Central memory CD8-positive, alpha-beta T cell (primary cell): ENCODE data around the gene ZNF75A.
"Not testable (repeated sequence)": the region's sequence is repeated elsewhere in the genome, so short reads cannot be mapped to it uniquely, and the experiment has no call there.

ENCODE experiments used
- ATAC-seq: fragments of 150-1000 bp; cut with Tn5 transposase; replicated peaks from 2 replicates; pipeline ENCODE4 v1.10.0; 2022; ENCODE audit warnings: mild to moderate bottlenecking, moderate FRiP score, moderate number of reproducible peaks; ENCODE audit not compliant: poor library complexity, severe bottlenecking; ENCODE audit errors: extremely low read depth
- DNase-seq, 2 donors: peaks; one replicate each; pipeline ENCODE4 v3.0.0; 2021; ENCODE audit warnings: low spot score in 2 of 2
- H3K27ac Mint-ChIP-seq: one replicate; pipeline ENCODE4 v1.8.0; 2022; ENCODE audit warnings: low read depth, mild to moderate bottlenecking, moderate library complexity, mixed read lengths
- H3K27me3 Mint-ChIP-seq: one replicate; pipeline ENCODE4 v1.8.0; 2022; ENCODE audit warnings: mixed read lengths
- H3K36me3 Mint-ChIP-seq: one replicate; pipeline ENCODE4 v1.8.0; 2022; ENCODE audit warnings: mild to moderate bottlenecking, moderate library complexity, mixed read lengths; ENCODE audit not compliant: insufficient read depth
- H3K4me1 Mint-ChIP-seq: one replicate; pipeline ENCODE4 v1.8.0; 2022; ENCODE audit warnings: mixed read lengths
- H3K4me3 Mint-ChIP-seq: one replicate; pipeline ENCODE4 v1.8.0; 2022; ENCODE audit warnings: mild to moderate bottlenecking, moderate library complexity, mixed read lengths
- H3K9me3 Mint-ChIP-seq: one replicate; pipeline ENCODE4 v1.8.0; 2022; ENCODE audit warnings: mixed read lengths

The ZNF75A gene

DNA sequence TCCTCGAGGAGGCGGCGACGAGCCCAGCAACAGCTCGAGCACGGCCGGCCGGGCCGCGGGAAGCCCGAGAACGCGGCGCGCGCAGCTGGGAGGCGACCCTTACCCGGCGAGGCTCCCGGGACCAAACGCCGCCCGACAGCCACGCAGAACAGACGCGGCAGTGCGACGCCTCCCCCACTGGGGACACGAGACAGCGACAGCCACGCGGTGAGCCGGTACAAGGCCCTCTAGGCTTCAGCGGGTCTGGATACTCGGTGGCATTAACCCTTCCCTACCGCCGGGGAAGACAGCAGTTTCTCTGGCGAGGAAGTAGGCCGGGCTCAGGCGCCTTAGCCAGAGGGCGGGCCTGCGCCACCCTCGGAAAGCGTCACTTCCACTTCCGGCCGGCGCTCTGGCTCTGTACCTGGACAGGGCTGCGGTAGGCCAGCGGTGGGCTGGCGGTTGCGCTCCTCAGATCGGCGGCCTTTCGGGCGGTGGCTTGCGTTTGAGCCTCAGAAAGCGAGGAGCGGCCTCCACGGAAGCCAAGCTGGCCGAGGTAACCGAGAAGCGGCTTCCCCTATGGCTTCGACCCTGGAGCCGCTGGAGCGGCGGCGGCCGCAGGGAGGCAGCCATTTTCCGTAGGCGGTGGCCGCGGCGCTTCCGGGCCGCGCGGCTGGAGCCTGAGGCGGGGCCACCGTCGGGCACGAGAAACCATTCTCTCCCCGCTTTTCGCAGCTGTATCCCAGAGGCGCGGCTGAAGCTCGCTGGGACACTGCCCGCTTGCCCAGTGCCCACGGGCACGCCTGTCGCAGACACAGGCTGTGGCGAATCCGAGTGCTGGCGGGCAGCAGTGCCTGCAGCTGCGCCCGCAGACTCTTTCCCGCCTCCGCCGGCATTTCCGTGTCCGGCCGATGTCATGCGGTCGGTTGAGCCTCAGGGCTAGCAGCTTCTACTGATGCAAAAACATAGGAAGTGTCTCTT is at the start of gene ZNF75A, which contains the start of gene TIGD7:
Gene ZNF75A (plus strand): TSS at position 389 of the 960 bp plus-strand sequence. CDS start 2,932 bp downstream, outside the sequence.
Gene TIGD7 (minus strand): TSS at position 322 of the 960 bp plus-strand sequence. CDS start 4,816 bp downstream, outside the sequence.
- Mint-ChIP-seq H3K4me1 (peaks cover 19% of the 10 kb centered on the region), H3K27ac (peak within 1 kb of the TSS; percentile 57), H3K4me3 (peak within 1 kb of the TSS; percentile 74), H3K9me3 (peaks cover 12% of the 10 kb centered on the region), H3K27me3 (no peaks in the 10 kb centered on the region), H3K36me3 (peaks cover 23% of the 10 kb centered on the region)
- ATAC-seq (peak; percentile 93), DNase-seq (peak; percentile 66 to 77)

DNA sequence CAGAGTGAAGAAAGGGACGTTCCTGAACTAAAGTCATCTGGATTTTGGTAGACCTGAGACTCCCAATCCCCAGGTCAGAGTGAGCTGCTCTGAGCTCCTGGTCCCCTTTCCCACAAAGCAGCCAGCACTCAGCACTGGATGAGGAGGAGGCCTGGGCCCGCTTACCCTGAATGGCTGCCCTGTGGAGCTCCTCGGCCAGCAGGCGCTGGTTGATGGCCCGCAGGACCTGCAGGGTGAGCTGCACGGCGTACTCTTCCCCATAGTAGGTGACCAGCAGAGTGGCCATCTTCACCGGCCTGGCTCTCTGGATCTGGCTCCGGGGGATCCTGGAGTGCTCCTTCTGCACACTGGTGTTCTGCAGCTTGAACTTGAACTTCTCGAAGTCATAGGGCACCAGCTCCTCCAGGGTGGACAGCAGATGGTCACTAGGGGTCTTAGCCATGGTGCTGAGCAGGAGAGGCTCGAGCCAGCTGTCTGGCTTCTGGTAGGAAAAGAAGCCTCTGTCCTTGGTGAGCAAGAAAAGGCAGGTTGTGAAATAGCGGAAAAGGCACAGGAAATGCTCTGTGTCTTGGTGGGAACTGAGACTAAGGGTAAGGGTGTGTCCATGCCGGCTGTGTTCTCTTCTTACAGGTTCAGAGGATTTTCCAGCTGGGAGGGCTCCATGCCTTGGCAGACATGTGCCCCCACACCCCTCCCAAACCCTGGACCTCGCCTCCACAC is 49.0 kb upstream of the ZNF75A start, which contains the start of gene MEFV:
Gene MEFV (minus strand): TSS at position 488 of the 720 bp plus-strand sequence. CDS start 46 bp downstream, at position 442.
- H3K4me1 Mint-ChIP-seq = no peaks in the 10 kb centered on the region
- no peaks in the 10 kb centered on the region for H3K36me3 Mint-ChIP-seq
- no peak for DNase-seq
- no peak within 1 kb of the TSS for H3K27ac Mint-ChIP-seq
- peaks cover 6% of the 10 kb centered on the region for H3K27me3 Mint-ChIP-seq
- no peak within 1 kb of the TSS for H3K4me3 Mint-ChIP-seq
- no peak for ATAC-seq
- no peaks in the 10 kb centered on the region for H3K9me3 Mint-ChIP-seq

DNA sequence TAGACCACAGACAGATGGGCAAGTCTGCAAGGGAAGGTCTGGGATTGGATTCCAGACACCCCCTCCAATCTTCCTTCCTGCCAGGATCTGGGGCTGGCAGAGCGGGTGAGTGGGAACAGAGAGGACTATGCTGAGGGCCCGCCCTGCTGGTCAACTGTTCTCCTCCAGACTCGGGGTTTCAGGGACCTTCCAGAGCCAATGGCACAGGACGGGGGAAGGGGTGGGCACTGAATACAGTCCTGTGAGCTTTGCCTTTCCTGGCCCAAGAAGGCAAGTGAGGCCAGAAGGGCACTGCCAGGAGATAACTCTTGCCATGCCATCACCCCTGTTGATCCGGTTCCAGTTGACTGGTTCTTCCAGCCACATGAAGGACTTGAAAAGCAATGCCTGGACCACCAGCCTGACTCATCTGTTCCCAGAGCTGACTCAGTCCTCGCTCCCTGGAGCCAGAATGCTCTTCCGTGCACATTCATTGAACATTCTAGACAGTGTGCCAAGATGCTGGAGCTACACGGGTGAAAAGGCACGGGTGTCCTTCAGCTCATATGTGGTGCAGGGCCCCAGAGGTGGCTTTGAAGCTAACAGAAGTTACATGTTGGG is 48.3 kb upstream of the ZNF75A start:
- H3K27ac Mint-ChIP-seq = no peak overlapping the region
- no peak overlapping the region for H3K4me3 Mint-ChIP-seq
- DNase-seq (no peak), ATAC-seq (no peak)
- H3K4me1 Mint-ChIP-seq = peaks cover 5% of the 10 kb centered on the region
- peaks cover 6% of the 10 kb centered on the region for H3K27me3 Mint-ChIP-seq
- no peaks in the 10 kb centered on the region for H3K9me3 Mint-ChIP-seq
- peaks cover 2% of the 10 kb centered on the region for H3K36me3 Mint-ChIP-seq

DNA sequence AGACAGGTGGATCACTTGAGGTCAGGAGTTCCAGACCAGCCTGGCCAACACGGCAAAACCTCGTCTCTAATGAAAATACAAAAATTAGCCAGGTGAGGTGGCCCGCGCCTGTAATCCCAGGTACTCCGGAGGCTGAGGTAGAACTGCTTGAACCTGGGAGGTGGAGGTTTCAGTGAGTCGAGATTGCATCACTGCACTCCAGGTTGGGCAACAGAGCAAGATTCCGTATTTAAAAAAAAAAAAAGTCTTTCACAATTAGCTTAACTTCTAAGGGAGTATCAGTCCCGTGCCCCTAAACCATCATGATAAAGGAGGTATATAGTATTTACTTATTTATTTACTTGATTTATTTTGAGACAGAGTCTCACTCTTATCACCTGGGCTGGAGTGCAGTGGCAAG is 45.5 kb upstream of the ZNF75A start:
- peaks cover 15% of the 10 kb centered on the region for H3K36me3 Mint-ChIP-seq
- DNase-seq (no peak), ATAC-seq (no peak)
- H3K27ac Mint-ChIP-seq = no peak overlapping the region
- H3K4me3 Mint-ChIP-seq = no peak overlapping the region
- H3K27me3 Mint-ChIP-seq = peaks cover 6% of the 10 kb centered on the region
- no peaks in the 10 kb centered on the region for H3K9me3 Mint-ChIP-seq
- H3K4me1 Mint-ChIP-seq = peaks cover 27% of the 10 kb centered on the region

DNA sequence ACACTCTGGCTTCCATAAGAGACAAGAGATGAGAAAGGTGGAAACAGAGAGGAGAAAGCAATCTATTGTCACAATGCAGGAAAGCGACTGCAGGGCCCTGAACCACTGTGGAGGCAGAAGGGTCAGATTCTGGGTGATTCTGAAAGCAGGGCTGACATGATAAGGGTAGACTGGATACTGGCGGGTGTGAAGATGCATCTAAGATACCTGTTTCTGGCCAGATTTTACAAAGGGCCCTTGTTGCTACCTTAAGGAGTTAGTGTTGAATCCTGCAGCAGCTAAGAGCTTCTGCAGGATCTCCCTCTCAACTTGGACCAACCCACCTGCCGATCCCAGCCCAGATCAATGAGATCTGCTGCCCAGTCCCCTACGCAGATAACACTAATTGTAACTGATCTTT is 42.8 kb upstream of the ZNF75A start:
- H3K27ac Mint-ChIP-seq = peak overlapping the region; percentile 90
- H3K4me1 Mint-ChIP-seq = peaks cover 30% of the 10 kb centered on the region
- H3K9me3 Mint-ChIP-seq = no peaks in the 10 kb centered on the region
- no peak for DNase-seq
- peaks cover 25% of the 10 kb centered on the region for H3K36me3 Mint-ChIP-seq
- ATAC-seq = no peak
- H3K4me3 Mint-ChIP-seq = peak overlapping the region; percentile 85
- H3K27me3 Mint-ChIP-seq = peaks cover 6% of the 10 kb centered on the region

DNA sequence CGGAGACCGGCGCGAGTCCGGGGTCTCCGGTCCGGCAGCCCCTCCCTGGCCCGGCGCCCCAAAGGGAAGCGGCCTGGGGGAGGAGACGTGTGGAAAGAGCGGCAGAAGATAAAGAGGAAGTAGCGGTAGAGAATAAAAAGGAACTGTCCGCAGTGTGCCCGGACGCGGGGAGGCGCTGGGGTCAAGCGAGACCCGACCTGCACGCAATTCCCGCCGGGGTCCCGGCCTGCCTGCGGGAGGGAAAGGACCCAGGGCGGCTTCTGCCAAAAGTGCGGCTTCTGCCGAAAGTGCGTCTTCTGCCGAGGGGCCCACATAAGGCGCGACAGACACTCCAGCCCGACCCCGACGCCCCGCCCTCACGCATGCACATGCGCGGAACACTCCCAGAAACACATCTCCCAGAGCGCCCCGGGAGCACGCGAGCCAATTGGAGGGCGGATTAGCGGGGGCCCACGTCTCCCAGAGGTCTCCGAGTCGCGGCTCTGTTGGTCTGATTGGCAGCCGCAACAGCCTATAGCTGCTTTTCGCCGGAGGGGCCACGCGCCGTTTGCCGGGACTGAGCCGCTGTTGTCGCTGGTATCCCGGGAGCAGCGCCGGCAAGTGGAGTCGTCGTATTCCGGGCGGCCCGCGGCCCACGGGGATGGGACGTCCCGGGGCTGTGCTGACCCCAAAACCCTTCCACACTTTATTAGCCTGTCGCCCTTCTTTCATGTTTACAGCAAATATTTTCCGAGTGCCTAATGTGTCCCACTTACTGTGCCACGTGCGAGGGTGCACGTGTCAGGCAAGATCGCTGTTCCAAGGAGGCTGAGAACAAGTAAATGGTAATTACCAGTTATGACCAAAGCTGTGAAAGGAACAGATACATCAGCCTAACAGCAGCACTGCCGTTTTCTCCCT is 40.9 kb upstream of the ZNF75A start:
- H3K36me3 Mint-ChIP-seq = peaks cover 28% of the 10 kb centered on the region
- H3K4me3 Mint-ChIP-seq = peak overlapping the region; percentile 85
- H3K27me3 Mint-ChIP-seq = no peaks in the 10 kb centered on the region
- H3K4me1 Mint-ChIP-seq = peaks cover 30% of the 10 kb centered on the region
- H3K9me3 Mint-ChIP-seq = no peaks in the 10 kb centered on the region
- ATAC-seq = peak; percentile 90
- peak overlapping the region; percentile 90 for H3K27ac Mint-ChIP-seq
- DNase-seq = peak; percentile 87 to 94

DNA sequence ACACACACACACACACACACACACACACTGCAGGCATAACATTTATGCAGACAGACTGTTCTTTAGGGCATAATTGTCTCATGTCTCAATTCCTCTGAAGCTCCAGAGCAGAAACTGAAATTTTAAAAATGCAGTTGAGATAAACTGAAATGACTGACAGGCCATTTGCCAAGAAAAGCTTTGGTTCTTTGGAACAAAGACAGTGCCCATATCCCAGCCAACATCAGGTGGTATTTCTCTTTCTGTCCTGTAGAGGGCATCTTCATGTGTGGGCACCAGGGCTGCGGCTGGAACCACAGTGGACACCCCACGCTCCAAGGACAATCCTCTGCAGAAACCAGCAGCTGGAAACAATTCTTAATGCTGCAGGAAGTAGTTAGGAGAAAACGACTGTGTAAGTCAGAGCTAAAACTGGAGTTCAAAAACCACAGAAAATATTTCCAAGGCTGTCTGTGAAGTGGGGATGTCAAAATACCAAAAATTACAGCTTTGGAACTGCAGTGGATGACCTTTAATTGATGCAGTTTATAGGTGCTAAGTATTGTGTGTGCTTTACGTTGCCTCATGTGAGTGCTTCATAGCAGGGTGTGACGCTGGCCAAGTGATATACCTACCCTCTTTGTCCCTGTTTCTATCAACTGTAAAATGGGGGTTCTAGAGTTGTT is 38.3 kb upstream of the ZNF75A start:
- H3K4me1 Mint-ChIP-seq = peaks cover 25% of the 10 kb centered on the region
- DNase-seq (no peak), ATAC-seq (no peak)
- H3K9me3 Mint-ChIP-seq = no peaks in the 10 kb centered on the region
- no peaks in the 10 kb centered on the region for H3K27me3 Mint-ChIP-seq
- peaks cover 28% of the 10 kb centered on the region for H3K36me3 Mint-ChIP-seq
- H3K27ac Mint-ChIP-seq = no peak overlapping the region
- no peak overlapping the region for H3K4me3 Mint-ChIP-seq

DNA sequence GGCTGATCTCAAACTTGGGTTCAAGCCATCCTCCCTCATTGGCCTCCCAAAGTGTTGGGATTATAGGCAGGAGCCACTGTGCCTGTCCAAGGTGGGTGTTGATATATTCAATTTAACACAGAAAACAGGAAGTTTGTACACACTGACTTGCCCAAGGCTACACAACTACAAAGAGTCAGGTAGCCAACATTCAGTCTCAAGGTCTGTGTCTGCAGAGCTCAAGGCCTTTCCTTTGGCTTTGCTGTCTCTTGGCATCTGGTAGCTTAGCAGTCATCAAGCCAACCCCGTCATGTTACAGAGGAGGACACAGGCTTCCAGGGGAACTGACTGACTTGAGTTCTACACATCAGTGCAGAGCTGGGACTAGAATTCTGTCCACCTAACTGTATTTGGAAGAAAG is 37.0 kb upstream of the ZNF75A start:
- Mint-ChIP-seq H3K9me3 (no peaks in the 10 kb centered on the region), H3K4me1 (peaks cover 14% of the 10 kb centered on the region), H3K27ac (no peak overlapping the region), H3K4me3 (no peak overlapping the region), H3K27me3 (no peaks in the 10 kb centered on the region), H3K36me3 (peaks cover 26% of the 10 kb centered on the region)
- no peak for DNase-seq
- no peak for ATAC-seq

DNA sequence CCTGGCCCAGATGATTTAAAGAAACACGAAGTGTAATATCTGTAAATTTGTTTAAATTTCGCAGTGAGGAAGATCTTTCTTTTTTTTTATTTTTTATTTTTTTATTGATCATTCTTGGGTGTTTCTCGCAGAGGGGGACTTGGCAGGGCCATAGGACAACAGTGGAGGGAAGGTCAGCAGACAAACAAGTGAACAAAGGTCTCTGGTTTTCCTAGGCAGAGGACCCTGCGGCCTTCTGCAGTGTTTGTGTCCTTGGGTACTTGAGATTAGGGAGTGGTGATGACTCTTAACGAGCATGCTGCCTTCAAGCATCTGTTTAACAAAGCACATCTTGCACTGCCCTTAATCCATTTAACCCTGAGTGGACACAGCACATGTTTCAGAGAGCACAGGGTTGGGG is 34.6 kb upstream of the ZNF75A start:
- not testable (repeated sequence) for DNase-seq, H3K27me3 Mint-ChIP-seq, ATAC-seq, H3K4me1 Mint-ChIP-seq, H3K27ac Mint-ChIP-seq, H3K4me3 Mint-ChIP-seq, H3K9me3 Mint-ChIP-seq
- peaks cover 12% of the 10 kb centered on the region for H3K36me3 Mint-ChIP-seq

DNA sequence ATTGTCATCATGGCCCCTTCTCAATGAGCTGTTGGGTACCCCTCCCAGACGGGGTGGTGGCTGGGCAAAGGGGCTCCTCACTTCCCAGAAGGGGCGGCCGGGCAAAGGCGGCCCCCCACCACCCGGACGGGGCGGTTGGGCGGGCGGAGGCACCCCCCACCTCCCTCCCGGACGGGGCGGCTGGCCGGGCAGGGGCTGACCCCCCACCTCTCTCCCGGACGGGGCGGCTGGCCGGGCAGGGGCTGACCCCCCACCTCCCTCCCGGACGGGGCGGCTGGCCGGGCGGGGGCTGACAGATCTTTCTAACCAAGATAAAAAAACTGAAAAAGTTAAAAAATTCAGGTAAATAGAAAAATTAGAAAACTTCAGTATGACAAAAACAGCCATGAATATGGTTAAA is 34.0 kb upstream of the ZNF75A start:
- DNase-seq, H3K27ac Mint-ChIP-seq, H3K4me3 Mint-ChIP-seq, H3K27me3 Mint-ChIP-seq, ATAC-seq, H3K4me1 Mint-ChIP-seq, H3K9me3 Mint-ChIP-seq: not testable (repeated sequence)
- H3K36me3 Mint-ChIP-seq = peaks cover 12% of the 10 kb centered on the region

DNA sequence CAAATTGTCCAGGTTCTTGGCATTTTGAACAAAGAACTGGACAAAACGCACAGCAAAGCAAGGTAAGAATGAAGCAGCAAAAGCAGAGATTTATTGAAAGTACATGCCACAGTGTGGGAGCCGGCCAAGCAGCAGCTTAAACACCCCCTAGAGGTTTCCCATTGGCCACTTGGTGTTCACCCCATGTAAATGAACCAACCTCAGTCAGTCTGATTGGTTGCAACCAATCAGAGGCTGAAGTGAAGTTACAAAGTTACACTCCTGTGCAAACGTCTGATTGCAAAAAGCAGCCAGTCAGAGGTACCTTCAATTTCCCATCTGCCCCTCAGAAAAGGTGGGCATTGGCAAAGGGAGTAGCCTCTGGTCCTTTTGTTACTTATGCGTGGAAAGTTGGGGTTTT is 30.8 kb upstream of the ZNF75A start:
- Mint-ChIP-seq H3K4me3 (no peak overlapping the region), H3K36me3 (peaks cover 2% of the 10 kb centered on the region), H3K4me1 (no peaks in the 10 kb centered on the region), H3K9me3 (no peaks in the 10 kb centered on the region), H3K27ac (no peak overlapping the region), H3K27me3 (no peaks in the 10 kb centered on the region)
- ATAC-seq = no peak
- DNase-seq = no peak
